Measurements from ENCODE around the gene ZSCAN29. TPM values are rescaled to one million over a fixed set of nuclear protein-coding genes. Genes with fewer than 3 reads are reported as not detected.

ZSCAN29 gene
- total RNA-seq, 4 donors from 2014 or later = 17.4 to 34.6 (median 21.5) TPM

DNA sequence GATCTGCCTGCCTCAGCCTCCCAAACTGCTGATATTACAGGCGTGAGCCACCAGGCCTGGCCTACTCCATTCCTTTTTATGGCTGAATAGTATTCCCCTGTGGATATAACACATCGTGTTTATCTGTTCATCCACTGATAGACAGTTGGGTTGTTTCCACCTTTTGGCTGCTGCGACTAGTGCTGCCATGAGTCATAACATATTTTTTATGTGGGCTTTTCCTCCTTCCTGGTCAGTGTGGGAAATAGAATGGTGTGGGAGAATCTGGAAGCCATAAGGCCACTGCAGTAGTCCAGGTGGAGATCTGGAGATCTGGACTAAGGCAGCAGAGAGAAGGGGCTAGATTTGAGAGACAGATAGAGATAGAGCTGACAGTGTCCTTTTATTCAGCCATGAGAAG lies 56.7 kb downstream of the ZSCAN29 start:
- Histone ChIP-seq H3K27me3 (peaks cover 0 to 28% (median 0%) of the 10 kb centered on the region in 4 donors), H3K27ac (replicated peaks in 1 of 4) (peak overlapping the region in 1 of 4 donors; percentile 20), H3K36me3 (no peaks in the 10 kb centered on the region), H3K9me3 (no peaks in the 10 kb centered on the region), H3K4me3 (no peak overlapping the region), H3K4me1 (peaks cover 0 to 14% (median 5%) of the 10 kb centered on the region in 4 donors)
- DNase-seq (ENCODE audit: extremely low spot score) = no peak
- TF ChIP-seq EP300 (IDR thresholded peaks at IDR 0.05) (no peak), POLR2AphosphoS5 (IDR thresholded peaks at IDR 0.05) (no peak)
- TF ChIP-seq, protein P1, sequence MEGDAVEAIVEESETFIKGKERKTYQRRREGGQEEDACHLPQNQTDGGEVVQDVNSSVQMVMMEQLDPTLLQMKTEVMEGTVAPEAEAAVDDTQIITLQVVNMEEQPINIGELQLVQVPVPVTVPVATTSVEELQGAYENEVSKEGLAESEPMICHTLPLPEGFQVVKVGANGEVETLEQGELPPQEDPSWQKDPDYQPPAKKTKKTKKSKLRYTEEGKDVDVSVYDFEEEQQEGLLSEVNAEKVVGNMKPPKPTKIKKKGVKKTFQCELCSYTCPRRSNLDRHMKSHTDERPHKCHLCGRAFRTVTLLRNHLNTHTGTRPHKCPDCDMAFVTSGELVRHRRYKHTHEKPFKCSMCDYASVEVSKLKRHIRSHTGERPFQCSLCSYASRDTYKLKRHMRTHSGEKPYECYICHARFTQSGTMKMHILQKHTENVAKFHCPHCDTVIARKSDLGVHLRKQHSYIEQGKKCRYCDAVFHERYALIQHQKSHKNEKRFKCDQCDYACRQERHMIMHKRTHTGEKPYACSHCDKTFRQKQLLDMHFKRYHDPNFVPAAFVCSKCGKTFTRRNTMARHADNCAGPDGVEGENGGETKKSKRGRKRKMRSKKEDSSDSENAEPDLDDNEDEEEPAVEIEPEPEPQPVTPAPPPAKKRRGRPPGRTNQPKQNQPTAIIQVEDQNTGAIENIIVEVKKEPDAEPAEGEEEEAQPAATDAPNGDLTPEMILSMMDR (IDR thresholded peaks at IDR 0.05) = no peak
- intact Hi-C loops (cut with DNase I) = no loop called here
- WGBS = 68% methylated on average over 3 of the region's 3 CpGs

- intact Hi-C loops (cut with DNase I) = no loop called here
- no peaks in the 10 kb centered on the region for H3K9me3 ChIP-seq
- H3K4me3 ChIP-seq = no peak overlapping the region
- no peak overlapping the region for H3K27ac ChIP-seq (replicated peaks in 1 of 4)
- 61% methylated on average over 4 of the region's 4 CpGs for WGBS
- no peaks in the 10 kb centered on the region for H3K36me3 ChIP-seq
- peaks cover 0 to 14% (median 5%) of the 10 kb centered on the region in 4 donors for H3K4me1 ChIP-seq
- DNase-seq (ENCODE audit: extremely low spot score) = no peak
- peaks cover 0 to 40% (median 0%) of the 10 kb centered on the region in 4 donors for H3K27me3 ChIP-seq
- TF ChIP-seq, protein P1 (IDR thresholded peaks at IDR 0.05) = no peak
- TF ChIP-seq POLR2A (IDR thresholded peaks at IDR 0.05; ENCODE audit: low read depth) (no peak), EP300 (IDR thresholded peaks at IDR 0.05) (no peak), POLR2AphosphoS5 (IDR thresholded peaks at IDR 0.05) (no peak)
Measured at GRCh38 chr15:43312378-43312777, 58.5 kb downstream of the ZSCAN29 start.

Other genes with a start within 250 kb of the ZSCAN29 start
- 10 to 100 TPM; 21.5 to 32.0 (median 25.4) TPM for gene TMEM62, start 237.5 kb downstream of the ZSCAN29 start, total RNA-seq
- 10 to 100 TPM; 44.9 to 87.2 (median 69.6) TPM for gene CCNDBP1, start 185.6 kb downstream of the ZSCAN29 start, total RNA-seq
- under 1 TPM in 1 of 4 donors, not detected in 3; 0.33 TPM for gene EPB42, start 150.0 kb downstream of the ZSCAN29 start, total RNA-seq
- under 1 TPM; under 0.01 to 0.91 (median 0.25) TPM for gene TGM5, start 104.1 kb downstream of the ZSCAN29 start, total RNA-seq
- gene TGM7, start 68.8 kb downstream of the ZSCAN29 start, total RNA-seq = not detected
- 1 to 10 TPM; 5.4 to 9.3 (median 7.1) TPM for gene LCMT2, start 40.5 kb downstream of the ZSCAN29 start, total RNA-seq
- gene TUBGCP4, start 58 bp upstream of the ZSCAN29 start, total RNA-seq = 10 to 100 TPM in 3 of 4 donors, 1 to 10 TPM in 1; 9.3 to 17.0 (median 14.1) TPM
- 10 to 100 TPM; 24.7 to 29.9 (median 27.0) TPM for gene TP53BP1, start 122.1 kb upstream of the ZSCAN29 start, total RNA-seq
- 10 to 100 TPM; 30.0 to 59.5 (median 37.4) TPM for gene MAP1A, start 146.6 kb upstream of the ZSCAN29 start, total RNA-seq
- gene PPIP5K1, start 219.2 kb upstream of the ZSCAN29 start, total RNA-seq = 10 to 100 TPM in 3 of 4 donors, 1 to 10 TPM in 1; 9.8 to 73.4 (median 23.3) TPM
- 1 to 10 TPM in 2 of 4 donors, under 1 TPM in 2; 0.13 to 2.2 (median 0.87) TPM for gene CKMT1B, start 223.0 kb upstream of the ZSCAN29 start, total RNA-seq
- gene STRC, start 247.8 kb upstream of the ZSCAN29 start, total RNA-seq = under 1 TPM in 2 of 4 donors, not detected in 2; under 0.01 to 0.06 TPM

Data from esophagus muscularis mucosa (tissue), 4 donors.